ENCODE results near the gene LTV1.
"Not testable (repeated sequence)": the region's sequence is repeated elsewhere in the genome, so short reads cannot be mapped to it uniquely, and the experiment has no call there.

- TF ChIP-seq CTCF (conservative IDR thresholded peaks at IDR 0.05; ENCODE audit: low read depth, low read length); MAZ (IDR thresholded peaks at IDR 0.05; ENCODE audit: borderline replicate concordance, low read depth, low read length); POLR2A (IDR thresholded peaks at IDR 0.05; ENCODE audit: low read depth, low read length); CEBPB (IDR thresholded peaks at IDR 0.05; ENCODE audit: low read depth, low read length); FOS (IDR thresholded peaks at IDR 0.05; ENCODE audit: low read depth, low read length); RAD21 (IDR thresholded peaks at IDR 0.05; ENCODE audit: low read length); BHLHE40 (IDR thresholded peaks at IDR 0.05; ENCODE audit: low read depth, low read length); RCOR1 (IDR thresholded peaks at IDR 0.05; ENCODE audit: insufficient replicate concordance, low read length); USF2 (IDR thresholded peaks at IDR 0.05; ENCODE audit: low read depth, low read length); ELK1 (IDR thresholded peaks at IDR 0.05; ENCODE audit: borderline replicate concordance, low read depth, low read length); SMC3 (IDR thresholded peaks at IDR 0.05; ENCODE audit: low read depth, low read length); CHD1 (IDR thresholded peaks at IDR 0.05; ENCODE audit: low read depth, low read length); MXI1 (IDR thresholded peaks at IDR 0.05; ENCODE audit: borderline replicate concordance, low read depth, low read length): not testable (repeated sequence)
Measured at GRCh38 chr6:143868808-143869207, 25.7 kb downstream of the LTV1 start.

Measured in IMR-90 (cell line).